ENCODE results near the gene GFRA4.

DNA sequence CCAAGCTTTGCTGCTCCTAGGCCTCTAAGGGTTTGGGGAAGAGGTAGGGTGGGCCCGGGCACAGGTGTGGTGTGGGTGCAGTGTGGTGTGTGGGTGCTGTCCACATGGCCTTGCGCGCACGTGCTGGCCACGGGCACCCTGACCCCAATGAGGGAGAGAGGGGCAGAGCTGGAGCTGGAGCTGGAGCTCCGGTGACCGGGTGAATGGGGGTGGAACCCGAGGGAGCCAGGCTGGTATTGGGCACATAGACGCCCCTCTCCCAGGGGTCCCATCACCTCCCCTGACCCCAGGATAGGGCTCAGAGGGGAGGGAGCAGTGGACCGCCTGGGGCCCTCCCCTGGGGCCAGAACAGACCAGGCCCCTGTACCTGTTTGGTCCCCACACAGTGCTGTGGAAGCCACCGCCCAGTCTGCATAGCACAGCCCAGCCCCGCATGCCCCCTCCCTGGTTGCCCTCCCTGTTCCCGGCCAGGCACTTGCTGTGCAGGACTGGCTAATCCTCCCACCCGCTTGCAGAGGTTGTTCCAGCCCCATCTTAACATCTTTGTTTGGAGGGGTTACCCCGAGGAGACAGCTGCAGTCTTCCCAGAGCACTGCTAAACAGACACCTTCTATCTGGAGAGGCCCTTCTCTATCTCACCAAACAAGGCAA, 17.6 kb upstream of the GFRA4 start:
- TF ChIP-seq EZH2 (IDR thresholded peaks at IDR 0.05), result no peak
- no peak for TF ChIP-seq POLR2AphosphoS5 (IDR thresholded peaks at IDR 0.05; ENCODE audit: borderline replicate concordance, low read depth, low read length)

Data from SK-N-MC (cell line).